RWPE2 (cell line): ENCODE data around the gene LILRA6.
A peak's percentile ranks its signal among the peaks of the same experiment; 100 is the strongest.
"Not testable (repeated sequence)": the region's sequence is repeated elsewhere in the genome, so short reads cannot be mapped to it uniquely, and the experiment has no call there.

Source experiments
- ATAC-seq: fragments of 200-7000 bp; cut with Tn5 transposase; 3 replicates; pipeline ENCODE4 v1.9.1; 2021; ENCODE audit warnings: low read depth
- DNase-seq: peaks from one replicate; pipeline ENCODE4 v3.0.0-alpha.2; 2020; ENCODE audit warnings: low spot score
- H3K27ac ChIP-seq: fragments of 450-650 bp; 2 replicates; pipeline ENCODE4 v1.5.1; 2017; ENCODE audit warnings: mild to moderate bottlenecking; ENCODE audit not compliant: poor library complexity, severe bottlenecking
- H3K27me3 ChIP-seq: fragments of 250-450 bp; sonication (Bioruptor Pico); 2 replicates; pipeline ENCODE4 v1.5.1; 2021; ENCODE audit warnings: mild to moderate bottlenecking, moderate library complexity; ENCODE audit not compliant: insufficient read depth, poor library complexity, severe bottlenecking
- H3K36me3 ChIP-seq: fragments of 250-450 bp; sonication (Bioruptor Pico); 2 replicates; pipeline ENCODE4 v1.5.1; 2020; ENCODE audit warnings: low read depth, mild to moderate bottlenecking, moderate library complexity
- H3K4me1 ChIP-seq: fragments of 250-450 bp; sonication (Bioruptor Pico); 2 replicates; pipeline ENCODE4 v1.5.1; 2021; ENCODE audit warnings: mild to moderate bottlenecking, moderate library complexity; ENCODE audit not compliant: insufficient read depth, poor library complexity, severe bottlenecking
- H3K4me3 ChIP-seq: fragments of 250-450 bp; sonication (Bioruptor Pico); 2 replicates; pipeline ENCODE4 v1.5.1; 2021; ENCODE audit warnings: mild to moderate bottlenecking, moderate library complexity; ENCODE audit not compliant: severe bottlenecking
- H3K9me3 ChIP-seq: fragments of 250-450 bp; sonication (Bioruptor Pico); 2 replicates; pipeline ENCODE4 v1.5.1; 2021; ENCODE audit warnings: mild to moderate bottlenecking, moderate library complexity; ENCODE audit not compliant: severe bottlenecking
- TF ChIP-seq, protein P1 (sequence below): fragments of 450-650 bp; IDR thresholded peaks from one replicate; pipeline ENCODE4 v1.5.1; 2017; ENCODE audit warnings: mild to moderate bottlenecking, moderate library complexity; ENCODE audit not compliant: poor library complexity, severe bottlenecking

LILRA6 gene

DNA sequence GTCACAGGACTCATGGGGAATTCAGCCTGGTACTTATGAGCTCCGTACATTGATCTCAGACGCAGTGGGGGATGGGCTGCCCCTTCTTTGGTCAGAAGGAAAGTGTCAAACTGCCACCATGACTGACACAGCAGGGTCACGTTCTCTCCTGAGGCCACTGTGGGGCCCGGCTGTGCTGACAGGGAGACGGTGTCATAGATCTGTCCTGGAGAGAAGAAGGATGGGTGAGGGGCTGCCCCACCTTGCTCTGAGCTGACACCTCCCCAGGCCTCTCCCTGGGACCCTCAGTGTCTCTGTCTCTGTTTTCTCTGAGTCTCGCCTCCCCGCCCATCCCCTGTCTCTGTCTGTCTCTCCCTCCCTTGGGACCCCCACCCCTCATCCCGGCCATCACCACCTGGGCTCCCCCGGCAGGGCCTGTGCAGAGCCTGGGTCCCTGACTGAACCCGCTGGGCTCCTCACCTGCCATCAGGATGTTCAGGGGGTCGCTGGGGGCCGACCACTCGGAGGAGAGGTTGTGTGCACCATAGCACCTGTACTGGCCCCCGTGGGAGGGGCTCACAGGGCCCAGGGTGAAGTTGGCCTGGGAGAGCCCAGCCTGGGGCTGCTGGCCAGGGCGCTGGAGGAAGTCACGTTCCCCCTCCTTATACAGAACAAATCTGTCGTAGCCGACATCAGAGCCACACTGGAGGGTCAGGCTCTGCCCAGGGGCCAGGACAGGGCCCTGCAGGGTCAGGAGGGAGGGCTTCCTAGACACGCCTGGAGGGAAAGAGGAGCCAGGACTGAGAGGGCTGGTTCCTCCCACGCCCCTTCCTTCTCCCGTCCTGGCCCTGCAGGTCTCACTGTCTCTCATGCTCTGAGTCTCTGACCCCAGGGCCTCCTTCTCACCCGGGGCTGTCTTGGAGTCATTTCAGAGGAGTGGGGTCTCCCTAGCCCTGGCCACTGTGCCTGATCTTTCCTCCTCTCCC, 1.9 kb downstream of the LILRA6 start:
- not testable (repeated sequence) for H3K9me3 ChIP-seq, H3K27me3 ChIP-seq, DNase-seq, H3K27ac ChIP-seq, H3K36me3 ChIP-seq, ATAC-seq, H3K4me1 ChIP-seq, H3K4me3 ChIP-seq

- H3K36me3 ChIP-seq, H3K27me3 ChIP-seq, H3K27ac ChIP-seq, H3K9me3 ChIP-seq, H3K4me3 ChIP-seq, H3K4me1 ChIP-seq, DNase-seq: not testable (repeated sequence)
- peak; percentile 40; the same call in 2 of the 3 replicates for ATAC-seq
Observed at GRCh38 chr19:54239491-54240371, 2.9 kb downstream of the LILRA6 start.

- ATAC-seq (no peak), DNase-seq (no peak)
- no peak overlapping the region for H3K27ac ChIP-seq
- H3K36me3 ChIP-seq = no peaks in the 10 kb centered on the region
- H3K9me3 ChIP-seq = no peaks in the 10 kb centered on the region
- H3K4me3 ChIP-seq = no peak overlapping the region
- no peaks in the 10 kb centered on the region for H3K27me3 ChIP-seq
- no peaks in the 10 kb centered on the region for H3K4me1 ChIP-seq
- TF ChIP-seq, protein P1, sequence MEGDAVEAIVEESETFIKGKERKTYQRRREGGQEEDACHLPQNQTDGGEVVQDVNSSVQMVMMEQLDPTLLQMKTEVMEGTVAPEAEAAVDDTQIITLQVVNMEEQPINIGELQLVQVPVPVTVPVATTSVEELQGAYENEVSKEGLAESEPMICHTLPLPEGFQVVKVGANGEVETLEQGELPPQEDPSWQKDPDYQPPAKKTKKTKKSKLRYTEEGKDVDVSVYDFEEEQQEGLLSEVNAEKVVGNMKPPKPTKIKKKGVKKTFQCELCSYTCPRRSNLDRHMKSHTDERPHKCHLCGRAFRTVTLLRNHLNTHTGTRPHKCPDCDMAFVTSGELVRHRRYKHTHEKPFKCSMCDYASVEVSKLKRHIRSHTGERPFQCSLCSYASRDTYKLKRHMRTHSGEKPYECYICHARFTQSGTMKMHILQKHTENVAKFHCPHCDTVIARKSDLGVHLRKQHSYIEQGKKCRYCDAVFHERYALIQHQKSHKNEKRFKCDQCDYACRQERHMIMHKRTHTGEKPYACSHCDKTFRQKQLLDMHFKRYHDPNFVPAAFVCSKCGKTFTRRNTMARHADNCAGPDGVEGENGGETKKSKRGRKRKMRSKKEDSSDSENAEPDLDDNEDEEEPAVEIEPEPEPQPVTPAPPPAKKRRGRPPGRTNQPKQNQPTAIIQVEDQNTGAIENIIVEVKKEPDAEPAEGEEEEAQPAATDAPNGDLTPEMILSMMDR = no peak
Observed at GRCh38 chr19:54233941-54234340, 8.6 kb downstream of the LILRA6 start.

DNA sequence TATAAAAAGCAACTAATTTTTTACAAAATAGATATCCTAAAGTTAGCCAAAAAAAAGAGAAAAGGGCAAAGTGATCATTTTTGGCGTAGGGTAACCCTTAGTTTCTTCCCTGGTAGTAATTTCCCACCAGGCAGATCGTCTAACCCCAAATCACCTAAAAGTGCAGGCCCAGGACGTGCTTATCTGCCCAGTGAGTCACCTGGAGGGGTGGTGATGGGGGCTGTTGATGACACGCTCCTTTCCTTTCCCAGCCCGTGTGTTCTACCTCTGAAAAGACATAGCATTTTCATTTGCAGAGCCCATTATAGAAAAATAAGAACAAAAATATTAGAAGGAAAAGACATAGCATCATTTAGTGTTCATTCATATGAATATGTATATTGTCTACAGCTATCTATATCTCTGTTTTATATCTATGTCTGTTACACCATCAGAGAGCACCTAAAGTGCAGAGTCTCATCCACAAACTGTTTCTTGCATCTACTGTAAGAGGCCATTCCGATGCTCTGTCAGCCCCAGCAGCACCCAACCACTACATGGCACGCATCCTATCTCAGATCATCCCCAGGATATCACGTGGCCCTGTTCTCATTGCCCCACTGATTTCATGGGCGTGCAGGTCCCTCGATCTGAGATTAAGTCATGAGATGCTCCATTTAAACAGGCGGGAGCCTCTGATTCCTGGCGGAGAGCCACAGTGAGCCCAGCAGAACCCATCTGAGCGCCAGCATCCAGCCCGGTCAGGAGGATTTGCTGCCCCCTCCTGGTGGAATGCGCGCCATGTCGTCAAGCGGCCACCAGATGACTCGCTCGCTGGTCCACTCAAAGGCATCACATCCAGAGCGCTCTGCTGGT, 11.3 kb downstream of the LILRA6 start:
- no peak overlapping the region for H3K27ac ChIP-seq
- H3K4me3 ChIP-seq = no peak overlapping the region
- peak; percentile 83 for ATAC-seq
- H3K9me3 ChIP-seq = no peaks in the 10 kb centered on the region
- DNase-seq = no peak
- H3K36me3 ChIP-seq = no peaks in the 10 kb centered on the region
- no peaks in the 10 kb centered on the region for H3K27me3 ChIP-seq
- TF ChIP-seq, protein P1 = peak; percentile 87
- H3K4me1 ChIP-seq = no peaks in the 10 kb centered on the region

- DNase-seq (no peak), ATAC-seq (no peak)
- Histone ChIP-seq H3K9me3 (no peaks in the 10 kb centered on the region), H3K36me3 (no peaks in the 10 kb centered on the region), H3K27me3 (no peaks in the 10 kb centered on the region), H3K4me1 (no peaks in the 10 kb centered on the region), H3K4me3 (no peak overlapping the region), H3K27ac (no peak overlapping the region)
- TF ChIP-seq, protein P1 = no peak
Observed at GRCh38 chr19:54230031-54230430, 12.6 kb downstream of the LILRA6 start.
